NOMO-1 (cell line): ENCODE measurements around the gene KLRC3.
"Not testable (repeated sequence)": the region's sequence is repeated elsewhere in the genome, so short reads cannot be mapped to it uniquely, and the experiment has no call there.

ENCODE experiments used
- DNase-seq, 2 experiments: peaks; one replicate each; lab custom pipeline; 2025; ENCODE audit not compliant: unreplicated experiment in 2 of 2; lab: John Stamatoyannopoulos, UW

Gene KLRC3

DNA sequence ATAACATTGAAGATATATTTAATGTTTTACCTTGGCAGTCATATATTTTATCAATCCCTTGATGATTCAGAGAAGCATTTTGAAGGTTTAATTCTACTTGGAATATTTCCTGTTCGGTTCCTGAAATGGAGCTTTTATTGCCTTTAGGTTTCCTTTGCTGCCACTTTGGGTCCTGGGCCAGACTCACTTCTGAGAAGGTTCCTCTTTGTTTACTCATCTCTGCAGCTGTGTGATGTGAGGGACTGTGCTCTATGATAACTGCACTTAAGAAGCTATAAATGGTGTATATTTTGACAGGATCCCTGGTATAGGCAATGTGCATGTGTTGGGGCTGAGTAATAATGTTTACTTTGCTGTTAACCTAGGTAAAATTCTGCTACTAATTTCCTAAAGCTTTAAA lies at the start of gene KLRC3:
Gene KLRC3, minus strand, starts transcription at position 262 of the 400 bp plus-strand sequence. Its CDS starts 45 bp downstream, at position 217.
- not testable (repeated sequence) for DNase-seq

DNA sequence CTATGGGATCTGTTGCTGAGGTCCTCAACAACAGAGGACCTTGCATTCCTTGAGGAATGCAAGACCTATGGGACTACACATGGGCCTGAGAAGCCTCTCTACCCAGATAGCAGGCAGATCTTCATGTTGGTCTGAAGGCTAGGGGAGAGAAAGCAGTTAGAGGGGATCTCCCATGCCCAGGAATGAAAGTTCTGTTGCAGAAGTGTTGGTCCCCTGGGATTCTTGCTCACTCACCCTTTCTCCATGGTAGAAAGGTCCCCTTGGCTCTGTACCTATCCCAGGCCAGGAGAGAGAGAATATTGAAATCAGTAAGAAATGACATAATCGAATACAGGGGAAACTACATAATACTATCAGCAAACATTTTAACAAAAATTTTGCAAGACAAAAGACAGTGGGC lies 49.3 kb upstream of the KLRC3 start:
- DNase-seq, result no peak

- no peak for DNase-seq
These were observed 45.9 kb upstream of the KLRC3 start for GRCh38 chr12:10466311-10466710.

DNA sequence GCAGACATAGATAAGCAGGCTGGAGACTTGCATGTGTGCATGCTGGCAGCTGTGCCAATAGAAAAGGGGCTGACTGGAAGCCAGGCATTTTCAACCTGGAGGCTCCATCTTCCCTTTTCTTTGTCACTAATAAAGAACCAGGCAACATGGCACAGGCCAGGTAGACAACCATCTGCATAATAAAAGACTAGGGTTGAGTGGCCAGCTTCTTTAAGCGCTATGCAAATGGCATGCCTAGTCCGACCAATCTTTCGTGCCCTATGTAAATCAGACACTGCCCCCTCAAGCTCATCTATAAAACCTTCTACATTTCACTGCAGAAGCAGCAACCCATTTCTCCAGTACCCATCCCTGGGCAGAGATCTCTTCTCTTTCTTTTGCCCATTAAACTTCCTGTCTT lies 37.4 kb upstream of the KLRC3 start:
- DNase-seq, result no peak

DNA sequence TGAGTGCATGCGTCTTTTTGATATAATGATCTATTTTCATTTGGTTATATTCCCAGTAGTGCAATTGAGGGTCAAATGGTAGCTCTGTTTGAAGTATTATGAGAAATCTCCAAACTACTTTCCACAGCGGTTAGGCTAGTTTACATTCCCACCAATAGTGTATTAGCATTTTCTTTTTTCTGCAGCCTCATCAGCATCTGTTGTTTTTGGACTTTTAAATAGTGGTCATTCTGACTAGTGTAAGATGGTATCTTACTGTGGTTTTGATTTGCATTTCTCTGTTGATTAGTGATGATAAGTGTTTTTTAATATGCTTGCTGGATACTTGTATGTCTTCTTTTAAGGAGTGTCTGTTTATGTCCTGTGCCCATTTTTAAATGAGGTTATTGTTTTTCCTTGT lies 36.5 kb upstream of the KLRC3 start:
- no peak for DNase-seq

DNA sequence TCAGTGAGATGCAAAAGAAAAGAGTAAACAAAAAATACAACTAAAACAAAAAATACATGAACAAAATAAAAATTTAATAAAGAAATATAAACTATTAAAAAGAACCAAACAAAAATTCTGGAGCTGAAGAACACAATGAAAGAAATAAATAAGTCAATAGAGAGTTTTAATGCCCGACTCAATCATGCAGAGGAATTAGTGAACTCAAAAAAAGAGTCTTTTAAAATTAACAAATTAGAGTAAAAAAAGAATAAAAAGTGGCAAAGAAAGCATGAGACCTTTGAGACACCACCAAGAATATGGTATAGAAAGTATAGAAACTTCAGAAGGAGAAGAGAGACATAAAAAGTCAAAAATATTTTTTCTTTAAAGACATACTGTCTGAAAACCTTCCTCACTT lies 35.4 kb upstream of the KLRC3 start:
- no peak for DNase-seq

DNA sequence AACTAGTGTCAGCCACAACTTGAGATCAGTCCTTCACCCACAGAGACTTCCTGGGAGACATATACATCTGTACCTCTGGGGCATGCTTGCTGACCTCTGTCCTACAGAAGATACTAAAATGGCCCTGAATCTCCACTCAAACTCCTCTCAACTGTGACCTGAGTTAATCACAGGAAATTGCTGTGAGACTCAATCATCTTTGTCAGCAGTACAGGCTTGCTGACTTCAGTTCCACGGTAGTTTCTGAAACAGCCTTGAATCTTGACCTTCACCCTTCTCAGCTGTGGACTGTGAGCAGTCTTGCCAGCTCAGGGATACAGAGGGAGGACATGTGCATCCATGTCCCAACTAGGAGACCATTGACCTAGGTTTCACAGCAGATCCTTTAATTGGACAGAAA lies 34.1 kb upstream of the KLRC3 start:
- DNase-seq, result no peak

- no peak for DNase-seq
These were observed 32.8 kb upstream of the KLRC3 start, which contains the start of gene KLRC1 for GRCh38 chr12:10453156-10453555. Gene KLRC1, minus strand, starts transcription at chr12:10453377. Its CDS starts 2,221 bp downstream, at chr12:10451156.

- DNase-seq, result no peak
These were observed 27.8 kb upstream of the KLRC3 start for GRCh38 chr12:10448236-10448635.

- not testable (repeated sequence) for DNase-seq
These were observed 25.7 kb upstream of the KLRC3 start for GRCh38 chr12:10446052-10446451.

DNA sequence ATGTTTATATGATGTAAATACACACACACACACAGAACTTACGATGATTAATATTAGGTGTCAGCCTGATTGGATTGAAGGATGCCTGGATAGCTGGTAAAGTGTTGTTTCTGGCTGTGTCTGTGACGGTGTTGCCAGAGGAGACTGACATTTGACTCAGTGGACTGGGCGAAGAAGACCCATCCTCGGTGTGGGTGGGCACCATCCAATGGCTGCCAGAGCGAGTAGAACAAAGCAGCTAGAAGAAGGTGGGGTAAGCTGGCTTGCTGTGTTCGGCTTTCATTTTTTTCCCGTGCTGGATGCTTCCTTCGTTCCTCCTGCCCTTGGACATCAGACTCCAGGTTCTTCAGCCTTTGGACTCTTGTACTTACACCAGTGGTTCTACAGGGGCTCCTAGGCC lies 20.7 kb upstream of the KLRC3 start:
- not testable (repeated sequence) for DNase-seq

GRCh38 chr12:10439608-10440274 lies 19.3 kb upstream of the KLRC3 start:
- not testable (repeated sequence) for DNase-seq

DNA sequence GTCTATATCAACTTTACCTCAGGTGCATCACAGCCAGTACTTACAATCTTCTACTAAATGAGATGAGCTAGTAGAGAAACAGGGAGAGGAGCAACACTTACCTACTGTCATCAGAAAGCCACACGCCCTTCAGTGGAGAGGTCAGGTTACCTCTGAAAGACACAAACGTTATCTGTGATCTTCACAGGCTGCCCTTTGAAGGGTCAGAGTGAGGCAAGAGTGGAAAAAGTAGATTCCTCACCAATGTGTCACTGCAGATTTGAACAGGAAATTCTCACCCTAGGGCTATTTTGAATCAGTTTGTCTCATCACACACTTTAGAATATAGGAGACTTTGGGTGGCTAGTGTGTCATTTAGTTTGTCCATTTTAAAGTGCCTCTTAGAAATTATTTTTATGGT lies 17.2 kb upstream of the KLRC3 start:
- not testable (repeated sequence) for DNase-seq

- peak; percentile 6 to 18 for DNase-seq
These were observed 15.4 kb upstream of the KLRC3 start, which contains the start of gene KLRC2 for GRCh38 chr12:10435816-10436215. Gene KLRC2, minus strand, starts transcription at chr12:10436010. Its CDS starts 24 bp downstream, at chr12:10435986.

DNA sequence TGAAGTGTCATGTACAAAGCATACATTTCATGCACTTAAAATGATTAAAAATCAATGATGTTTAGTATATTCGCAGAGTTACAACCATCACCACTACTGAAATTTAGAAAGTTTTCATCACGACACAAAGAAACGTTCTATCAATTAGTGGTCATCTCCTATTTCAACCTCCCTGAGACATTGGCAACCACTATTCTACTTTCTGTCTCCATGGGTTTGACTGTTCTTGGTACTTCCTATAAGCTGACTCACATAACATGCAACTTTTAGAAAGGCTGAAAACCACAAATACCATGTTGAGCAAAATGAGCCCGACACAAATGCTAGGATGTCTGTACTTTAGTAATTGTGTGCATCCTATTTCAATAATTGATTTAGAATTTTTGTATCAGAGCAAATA lies 10.2 kb upstream of the KLRC3 start:
- peak in 1 of 2 experiments; percentile 15 for DNase-seq

GRCh38 chr12:10425938-10426337 lies 5.5 kb upstream of the KLRC3 start:
- DNase-seq, result not testable (repeated sequence)

DNA sequence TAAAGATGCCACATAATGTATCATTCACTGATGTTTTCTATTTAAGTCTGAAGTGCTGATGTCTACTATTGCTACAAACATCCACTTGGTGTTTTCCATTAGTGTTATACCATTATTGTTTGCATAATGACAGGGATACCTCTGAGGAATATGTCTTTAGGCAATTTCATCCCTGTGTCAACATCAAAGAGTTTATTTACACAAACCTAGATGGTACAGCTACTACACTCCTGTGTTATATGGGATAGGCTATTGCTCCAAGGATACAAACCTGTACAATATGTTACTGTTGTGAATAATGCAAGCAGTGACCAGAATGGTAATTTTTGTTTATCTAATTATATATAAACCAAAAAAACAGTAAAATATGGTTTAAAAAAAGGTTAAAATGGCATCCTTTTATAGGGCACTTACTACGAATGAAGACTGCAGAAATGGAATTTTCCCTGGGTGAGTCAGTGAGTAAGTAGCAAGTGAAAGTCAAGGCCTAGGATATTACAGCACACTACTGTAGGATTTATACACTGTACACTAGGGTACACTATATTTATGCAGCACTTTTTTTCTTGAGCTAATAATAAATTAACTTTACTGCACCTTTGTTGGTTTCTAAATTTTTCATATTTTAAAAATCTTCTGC lies 4.0 kb upstream of the KLRC3 start:
- not testable (repeated sequence) for DNase-seq

- DNase-seq, result not testable (repeated sequence)
These were observed 1.8 kb upstream of the KLRC3 start for GRCh38 chr12:10422159-10422558.

DNA sequence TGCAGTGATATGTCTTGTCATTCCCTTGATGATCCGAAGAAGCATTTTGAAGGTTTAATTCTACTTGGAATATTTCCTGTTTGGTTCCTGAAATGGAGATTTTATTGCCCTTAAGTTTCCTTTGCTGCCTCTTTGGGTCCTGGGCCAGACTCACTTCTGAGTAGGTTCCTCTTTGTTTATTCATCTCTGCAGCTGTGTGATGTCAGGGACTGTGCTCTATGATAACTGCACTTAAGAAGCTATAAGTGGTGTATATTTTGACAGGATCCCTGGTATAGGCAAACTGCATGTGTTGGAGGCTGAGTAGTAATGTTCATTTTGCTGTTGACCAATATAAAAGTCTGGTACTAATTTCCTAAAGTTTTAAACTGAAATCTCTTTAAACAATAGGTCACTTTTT lies 11.0 kb downstream of the KLRC3 start, which contains the start of gene KLRC4:
Gene KLRC4, minus strand, starts transcription at position 366 of the 400 bp plus-strand sequence. Its CDS starts 182 bp downstream, at position 184.
- peak in 1 of 2 experiments; percentile 18 for DNase-seq

DNA sequence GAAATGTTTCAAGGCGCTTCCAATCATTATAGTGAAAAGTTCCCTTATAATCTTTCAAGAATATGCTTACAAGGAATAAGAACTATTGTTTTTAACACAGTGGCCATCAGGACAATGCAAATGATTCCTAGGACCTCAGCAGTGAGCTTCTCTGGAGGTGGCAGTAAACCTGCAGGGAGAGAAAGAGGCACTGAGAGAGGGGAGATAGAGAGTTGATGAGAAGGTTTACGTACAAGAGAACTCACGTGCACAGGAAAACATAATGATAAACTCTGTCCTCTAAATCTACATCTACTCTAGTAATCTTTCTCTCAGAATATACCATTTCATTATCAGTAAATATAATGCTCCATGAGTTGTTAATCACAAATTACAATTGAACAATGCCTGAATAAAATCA lies 11.6 kb downstream of the KLRC3 start:
- DNase-seq, result no peak

GRCh38 chr12:10406725-10407124 lies 13.7 kb downstream of the KLRC3 start:
- peak; percentile 65 to 82 for DNase-seq

- no peak for DNase-seq
These were observed 15.1 kb downstream of the KLRC3 start for GRCh38 chr12:10405294-10405693.
